ENCODE measurements around the gene TMEM132D. TPM values are rescaled to one million over a fixed set of nuclear protein-coding genes. Genes with fewer than 3 reads are reported as not detected.
A peak's percentile ranks its signal among the peaks of the same experiment; 100 is the strongest.

The TMEM132D gene
- total and polyA plus RNA-seq, 2 of the 8 experiments (the other 6 are each of a cell fraction or from before 2014, with no cell fraction given), result 3.5 to 10.1 TPM

GRCh38 chr12:129873111-129873832 is 30.6 kb downstream of the TMEM132D start:
- Histone ChIP-seq H2BK120ac (replicated peaks; ENCODE audit: low read depth, low read length) (no peak overlapping the region), H3K4ac (replicated peaks; ENCODE audit: insufficient read length, low read depth, low read length) (no peak overlapping the region), H3K9ac (replicated peaks in 1 of 4; ENCODE audit: extremely low read depth in 1 of 4, low read depth in 3 of 4, low read length in 3 of 4) (no peak overlapping the region), H3K9me3 (ENCODE audit: insufficient read depth in 2 of 2, low read depth in 1 of 2, low read length in 1 of 2) (no peaks in the 10 kb centered on the region), H2AK5ac (ENCODE audit: low read depth, low read length) (no peak overlapping the region), H2BK12ac (ENCODE audit: low read depth, low read length) (peak overlapping the region; percentile 12; the same call in 1 of the 2 replicates), H2BK5ac (ENCODE audit: low read depth, low read length) (no peak overlapping the region), H4K91ac (replicated peaks; ENCODE audit: insufficient read length, low read length) (no peak overlapping the region), H2BK15ac (ENCODE audit: low read length) (no peak overlapping the region), H2AFZ (ENCODE audit: low read length) (no peak overlapping the region), H3K79me2 (ENCODE audit: control insufficient read depth in 1 of 2, insufficient read depth in 2 of 2, low read length in 2 of 2) (peaks cover 0 to 43% of the 10 kb centered on the region in 2 experiments; a peak in 3 of 4 replicates), H2BK20ac (ENCODE audit: low read length) (peak overlapping the region; percentile 53; the same call in 1 of the 2 replicates), H4K5ac (ENCODE audit: insufficient read length, low read depth, low read length) (no peak overlapping the region), H3K27ac (ENCODE audit: low read depth, low read length) (no peak overlapping the region), H3K27me3 (replicated peaks in 1 of 4; ENCODE audit: control insufficient read depth in 3 of 4, extremely low read depth in 1 of 4, insufficient read depth in 3 of 4, low read length in 3 of 4) (no peaks in the 10 kb centered on the region; a peak in 2 of 7 replicates), H3K23ac (ENCODE audit: insufficient read length) (no peak overlapping the region), H3K56ac (replicated peaks; ENCODE audit: insufficient read length, low read depth, low read length) (no peak overlapping the region), H3K4me1 (replicated peaks in 1 of 4; ENCODE audit: control insufficient read depth in 3 of 4, insufficient read depth in 4 of 4, low read length in 3 of 4) (peaks cover 20 to 49% (median 40%) of the 10 kb centered on the region in 4 experiments), H3K14ac (ENCODE audit: insufficient read length) (no peak overlapping the region), H3K23me2 (ENCODE audit: low read depth, low read length) (peaks cover 5% of the 10 kb centered on the region; the same call in 1 of the 2 replicates), H3K79me1 (ENCODE audit: low read depth, low read length) (peaks cover 2% of the 10 kb centered on the region; the same call in 1 of the 2 replicates), H4K20me1 (replicated peaks in 1 of 2; ENCODE audit: control insufficient read depth in 1 of 2, insufficient read depth in 2 of 2, low read length in 2 of 2) (no peaks in the 10 kb centered on the region), H4K8ac (ENCODE audit: extremely low read depth, insufficient read depth, low read length) (no peak overlapping the region), H3K4me3 (ENCODE audit: extremely low read depth in 1 of 4, insufficient read depth in 2 of 4, low read depth in 3 of 4, low read length in 4 of 4) (peak overlapping the region in 1 of 4 experiments; percentile 34; a peak in 2 of 8 replicates), H3K36me3 (ENCODE audit: control insufficient read depth in 2 of 4, insufficient read depth in 4 of 4, low read length in 3 of 4) (no peaks in the 10 kb centered on the region), H3K18ac (ENCODE audit: extremely low read depth, low read length) (no peak overlapping the region), H3K4me2 (ENCODE audit: insufficient read depth in 1 of 2, low read depth in 2 of 2, low read length in 2 of 2) (peak overlapping the region; percentile 61 to 72)
- DNase-seq (ENCODE audit: low read depth in 1 of 2, low spot score in 2 of 2), result no peak
- WGBS, 2 experiments (ENCODE audit: extremely low coverage in 1 of 2, insufficient coverage in 1 of 2, insufficient read length in 1 of 2, insufficient replicate concordance in 2 of 2, low coverage in 1 of 2, low lambda C conversion rate in 2 of 2, missing lambda C conversion rate in 1 of 2), result 45% methylated on average over 13 of the region's 13 CpGs; no CpG with 5 or more reads in 1 of the 2 experiments
- no peak for FAIRE-seq
- no peak for TF ChIP-seq SP1 (IDR thresholded peaks at IDR 0.05; ENCODE audit: low read depth, low read length)
- TF ChIP-seq ATF2 (IDR thresholded peaks at IDR 0.05; ENCODE audit: low read length), result no peak
- no peak for TF ChIP-seq KDM1A (IDR thresholded peaks at IDR 0.05; ENCODE audit: borderline replicate concordance, low read length)
- TF ChIP-seq ATF3 (IDR thresholded peaks at IDR 0.05; ENCODE audit: insufficient read depth, low read depth, low read length), result no peak
- CTCF ChIA-PET (ENCODE audit: partially characterized antibody), result interaction anchor here (0.8 kb wide), 2 partner anchors 662 to 680 kb away, joined by 3 read pairs; no protein-coding TSS in a partner anchor
- POLR2A ChIA-PET (ENCODE audit: partially characterized antibody), result interaction anchor here (1.8 kb wide), 2 partner anchors 9 to 24 kb away, joined by 3 to 11 read pairs; no protein-coding TSS in a partner anchor

Data from H1 (cell line).